HG03342 (cell line): ENCODE data around the gene NHLRC2.
"Not testable (repeated sequence)": the region's sequence is repeated elsewhere in the genome, so short reads cannot be mapped to it uniquely, and the experiment has no call there.

Experiments
- ATAC-seq: cut with Tn5 transposase; IDR thresholded peaks from one replicate; pipeline ENCODE4 v1.9.1; 2021; ENCODE audit warnings: mild to moderate bottlenecking, moderate library complexity; ENCODE audit not compliant: unreplicated experiment

Gene NHLRC2

DNA sequence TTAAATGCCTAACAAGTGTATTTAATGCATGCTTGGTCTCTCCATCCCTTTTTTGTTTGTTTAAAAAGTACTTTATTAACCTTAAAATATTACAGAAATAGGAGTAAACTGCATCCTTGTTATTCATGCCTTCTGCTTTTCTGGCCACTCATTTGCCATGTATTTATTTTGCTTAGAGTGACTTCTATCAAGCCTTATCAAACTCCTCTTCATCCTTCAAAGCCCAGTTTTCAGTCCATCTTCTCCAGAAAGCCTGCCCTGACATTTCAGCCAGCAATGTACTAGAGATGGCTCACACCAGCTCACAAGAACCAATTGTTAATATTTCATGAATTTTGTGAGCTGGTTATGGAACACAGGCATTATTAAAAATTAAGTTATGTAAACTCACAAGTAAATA lies 82.8 kb downstream of the NHLRC2 start:
- no peak for ATAC-seq

DNA sequence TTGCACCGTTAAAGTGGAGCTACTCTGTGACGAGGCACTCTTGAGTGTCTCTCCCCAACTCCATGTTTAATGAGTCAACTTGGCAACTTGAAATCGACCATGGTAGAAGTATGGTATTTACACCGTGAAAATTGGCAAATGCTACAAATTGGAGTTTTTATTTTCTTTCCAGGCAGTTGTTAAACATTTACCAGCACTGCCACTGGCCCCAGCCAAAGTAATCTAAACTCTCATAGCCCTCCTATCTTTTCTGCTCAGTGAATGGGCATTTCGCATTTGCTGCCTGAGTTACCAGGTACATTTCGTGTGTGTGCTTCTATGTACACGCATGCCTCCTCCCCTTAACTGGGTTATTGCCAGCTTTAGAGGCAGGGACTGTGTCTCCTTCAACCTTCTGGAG lies 83.3 kb downstream of the NHLRC2 start:
- no peak for ATAC-seq

DNA sequence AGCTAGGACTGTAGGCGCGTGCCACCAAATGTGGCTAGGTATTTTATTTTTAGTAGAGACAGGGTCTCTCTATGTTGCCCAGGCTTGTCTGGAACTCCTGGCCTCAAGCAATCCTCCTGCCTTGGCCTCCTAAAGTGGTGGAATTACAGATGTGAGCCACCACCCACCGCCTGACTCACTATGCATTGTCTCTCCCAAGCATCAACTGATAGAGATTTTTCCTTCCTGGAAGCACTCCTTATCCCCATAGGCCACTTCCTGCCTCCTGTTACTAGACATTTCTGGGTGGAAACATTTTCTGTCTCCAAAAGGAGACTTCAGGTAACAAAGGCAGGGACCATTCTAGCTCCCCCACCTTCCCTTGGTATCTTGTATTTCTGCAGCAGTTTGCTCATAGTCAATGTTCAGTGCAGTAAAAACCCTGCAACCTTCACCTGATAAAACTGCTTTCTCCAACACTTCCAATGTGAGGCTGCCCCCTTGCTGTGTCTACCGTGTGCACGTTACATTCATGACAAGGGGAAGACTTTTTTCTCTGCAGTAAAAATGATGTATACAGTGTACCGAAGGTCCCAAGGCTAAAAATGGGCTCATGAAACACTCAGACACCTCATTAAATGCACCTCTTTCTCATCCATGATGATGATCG lies 84.9 kb downstream of the NHLRC2 start:
- no peak for ATAC-seq

DNA sequence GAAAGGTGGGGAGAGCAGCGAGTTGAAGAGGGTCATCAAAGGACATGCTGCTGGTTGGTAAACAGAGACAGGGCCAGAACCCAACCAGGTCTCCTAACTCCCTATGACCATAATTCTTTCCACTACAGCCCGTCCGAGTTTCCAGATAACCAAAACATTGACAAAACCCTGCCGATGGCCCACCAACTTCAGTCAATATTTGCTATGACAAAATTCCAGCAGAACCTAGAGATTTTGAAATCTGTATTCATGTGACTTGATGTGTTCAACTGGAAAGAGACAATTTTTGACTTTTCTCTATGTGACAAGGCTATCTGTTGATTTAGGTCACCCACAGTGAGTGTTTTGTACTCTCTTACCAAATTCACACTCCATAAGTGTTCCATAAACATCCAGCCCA lies 86.7 kb downstream of the NHLRC2 start:
- ATAC-seq: no peak

DNA sequence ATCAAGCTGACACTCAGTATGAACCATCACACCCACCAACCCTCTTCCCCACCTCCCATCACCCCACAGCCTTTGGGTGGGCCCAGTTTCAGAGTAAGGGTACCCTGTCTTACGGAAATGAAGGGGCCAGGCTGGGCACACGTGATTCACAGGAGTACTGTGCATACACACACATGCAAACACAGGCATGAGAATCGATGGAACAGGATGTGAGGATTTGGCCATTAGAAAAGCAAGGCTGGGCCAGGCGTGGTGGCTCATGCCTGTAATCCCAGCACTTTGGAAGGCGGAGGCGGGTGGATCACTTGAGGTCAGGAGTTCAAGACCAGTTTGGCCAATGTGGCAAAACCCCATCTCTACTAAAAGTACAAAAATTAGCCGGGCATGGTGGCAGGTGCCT lies 88.7 kb downstream of the NHLRC2 start:
- not testable (repeated sequence) for ATAC-seq

DNA sequence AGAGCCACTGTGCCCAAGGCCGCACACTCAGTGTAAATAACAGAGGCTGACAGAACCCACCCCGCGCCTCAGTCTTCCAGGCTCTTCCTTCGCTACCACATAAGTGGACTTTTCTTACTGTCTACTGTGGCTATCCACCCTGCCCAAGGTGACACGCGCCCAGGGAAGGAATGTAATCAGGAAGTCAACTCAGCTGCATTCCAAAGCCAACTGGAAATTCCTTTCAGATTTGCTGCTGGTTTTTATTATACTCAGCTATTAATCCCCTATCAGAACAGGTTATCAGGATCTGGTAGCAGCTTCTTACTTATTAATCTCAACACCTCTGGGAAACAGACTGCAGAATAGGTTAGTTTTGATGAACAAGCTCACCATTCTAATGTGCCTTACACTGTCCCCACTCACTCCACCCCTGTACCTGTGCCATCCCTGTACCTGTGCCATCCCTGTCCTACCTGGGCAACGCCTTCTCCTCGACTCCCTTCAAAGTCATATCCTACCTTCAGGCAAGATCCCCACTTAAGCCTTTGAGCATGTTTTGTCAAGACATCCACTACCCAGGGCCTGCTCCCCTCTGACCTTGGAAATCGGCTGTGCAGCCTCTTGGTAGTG lies 90.7 kb downstream of the NHLRC2 start:
- no peak for ATAC-seq

DNA sequence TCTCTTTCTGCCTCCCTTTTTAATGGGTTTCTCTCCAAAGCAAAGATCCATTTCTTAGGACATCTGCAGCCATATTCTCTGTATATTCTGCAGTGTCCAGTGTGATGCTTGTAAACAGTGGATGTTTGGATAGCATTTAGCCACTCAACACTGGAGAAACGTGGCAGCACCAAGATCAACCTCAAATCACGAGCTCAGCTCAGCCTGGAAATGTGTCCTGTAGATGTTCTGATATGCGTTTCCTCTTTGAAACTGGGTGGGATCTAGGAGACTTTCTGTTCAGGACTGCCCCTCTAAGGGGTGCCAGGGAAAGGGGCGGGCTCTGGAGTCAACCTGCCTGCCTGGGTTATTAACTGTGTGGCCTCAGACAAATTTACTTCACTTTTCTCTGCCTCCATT lies 91.2 kb downstream of the NHLRC2 start:
- no peak for ATAC-seq

DNA sequence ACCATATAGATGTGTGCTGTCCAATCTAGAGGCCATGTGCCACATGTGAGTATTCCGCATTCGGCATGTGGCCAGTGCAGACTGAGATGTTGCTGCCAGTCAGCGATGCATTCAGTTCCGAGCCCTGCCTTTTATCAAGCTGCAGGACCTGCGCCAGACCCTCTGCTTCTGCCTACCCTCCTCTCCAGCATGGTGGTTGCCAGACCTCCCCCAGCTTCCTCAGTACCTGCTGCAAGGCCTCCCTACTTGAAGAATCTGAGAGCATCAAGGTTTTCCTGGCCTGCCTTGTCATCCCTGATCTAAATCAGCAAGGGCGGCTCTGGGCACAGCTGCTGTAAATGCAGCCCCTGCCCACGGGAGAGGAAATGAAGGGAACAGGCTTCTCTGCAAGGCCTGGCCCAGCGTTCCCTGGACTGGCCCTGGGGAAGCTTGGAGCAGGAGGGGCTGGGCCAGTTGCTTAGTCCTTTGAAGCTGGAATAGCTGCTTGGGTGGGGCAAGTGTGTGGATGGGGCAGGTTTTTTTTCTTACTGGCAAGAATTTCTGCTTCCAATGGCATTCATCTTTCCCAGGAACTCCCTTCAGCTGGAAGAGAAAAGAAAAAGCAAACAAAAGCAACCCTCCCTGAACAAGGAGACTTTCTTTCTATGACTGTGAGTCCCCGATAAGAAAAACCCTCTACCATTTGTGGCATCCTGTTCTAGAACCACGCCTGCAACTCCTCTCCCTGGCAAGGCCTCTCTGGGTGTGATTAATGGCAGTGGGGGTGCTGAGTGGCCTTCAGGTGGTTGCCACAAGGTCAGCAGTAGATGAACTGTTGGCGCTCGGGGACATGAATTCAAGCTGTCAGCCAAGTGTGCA lies 93.0 kb downstream of the NHLRC2 start:
- no peak for ATAC-seq

DNA sequence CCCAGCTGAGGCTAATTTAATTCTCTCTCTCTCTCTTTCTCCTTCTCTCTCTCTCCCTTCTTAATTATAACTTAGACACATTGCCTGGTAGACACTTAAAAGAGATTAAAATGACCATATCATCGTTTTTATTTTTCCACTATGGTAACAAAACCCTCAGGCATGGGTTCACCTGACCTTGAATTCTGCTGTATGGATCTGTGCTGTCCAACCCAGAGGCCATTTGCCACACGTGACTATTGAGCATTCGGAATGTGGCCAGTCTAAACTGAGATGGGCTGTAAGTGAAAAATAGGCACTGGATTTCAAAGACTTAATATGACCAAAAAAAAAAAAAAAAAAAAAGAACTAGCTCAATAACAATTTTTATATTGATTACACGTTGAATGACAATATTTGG lies 93.6 kb downstream of the NHLRC2 start:
- no peak for ATAC-seq

DNA sequence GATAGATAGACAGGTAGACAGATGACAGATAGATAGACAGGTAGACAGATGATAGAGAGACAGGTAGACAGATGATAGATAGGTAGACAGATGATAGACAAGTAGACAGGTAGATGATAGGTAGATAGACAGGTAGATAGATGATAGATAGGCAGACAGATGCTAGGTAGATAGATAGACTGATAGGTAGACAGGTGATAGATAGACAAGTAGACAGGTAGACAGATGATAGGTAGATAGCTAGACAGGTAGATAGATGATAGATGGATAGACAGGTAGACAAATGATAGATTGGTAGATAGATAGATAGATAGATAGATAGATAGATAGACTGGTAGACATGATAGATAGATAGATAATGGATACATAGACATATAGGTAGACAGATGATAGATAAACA lies 95.8 kb downstream of the NHLRC2 start:
- no peak for ATAC-seq

DNA sequence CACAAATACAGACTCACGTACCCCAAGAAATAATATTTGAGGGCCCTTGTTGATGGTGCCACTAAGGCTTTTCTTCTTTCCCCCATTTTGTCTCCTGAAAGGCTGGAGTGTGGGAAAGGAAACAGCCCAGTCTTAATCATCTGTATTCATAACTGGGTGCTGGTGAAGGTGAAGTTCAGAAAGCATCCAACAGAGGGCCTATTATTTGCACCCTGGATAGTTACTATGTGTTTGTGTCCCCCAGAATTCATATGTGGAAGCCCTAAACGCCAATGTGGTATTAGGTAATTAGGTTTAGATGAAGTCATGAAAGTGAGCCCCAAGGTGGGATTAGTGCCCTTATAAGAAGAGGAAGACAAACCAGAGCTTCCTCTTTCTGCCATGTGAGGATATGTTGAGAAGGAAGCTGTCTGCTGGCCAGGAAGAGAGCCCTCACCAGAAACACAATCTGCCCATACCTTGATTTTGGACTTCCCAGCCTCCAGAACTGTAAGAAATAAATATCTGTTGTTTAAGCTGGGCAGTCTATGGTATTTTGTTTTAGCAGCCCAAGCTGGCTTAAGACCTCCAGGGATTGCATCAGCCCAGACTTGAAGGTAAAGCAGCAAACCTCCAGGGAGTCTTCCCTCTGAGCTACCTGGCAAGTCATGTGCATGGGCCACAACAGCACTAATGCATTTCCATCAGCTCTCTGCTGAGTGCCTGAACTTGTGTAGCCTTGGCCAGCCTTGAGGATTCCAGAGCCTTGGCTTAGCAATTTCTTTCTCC lies 99.2 kb downstream of the NHLRC2 start:
- no peak for ATAC-seq

DNA sequence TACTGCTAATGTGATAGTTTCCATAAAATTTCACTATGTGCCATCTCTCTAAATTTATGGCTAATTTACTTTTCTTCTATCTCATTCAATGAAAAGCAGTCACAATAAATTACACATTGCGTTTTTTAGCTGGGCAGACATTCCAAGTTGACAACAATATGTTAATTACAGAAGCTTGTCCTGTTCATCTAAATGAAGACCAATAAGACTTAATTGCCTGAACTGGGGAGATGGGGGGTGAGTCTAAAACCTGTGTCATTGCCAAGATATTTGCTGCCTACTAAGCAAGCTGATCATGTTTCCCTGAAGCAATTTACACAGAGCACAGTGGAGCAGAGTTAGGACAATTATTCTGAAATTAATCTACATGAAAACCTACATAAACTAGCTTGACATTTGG lies 99.9 kb downstream of the NHLRC2 start:
- no peak for ATAC-seq

DNA sequence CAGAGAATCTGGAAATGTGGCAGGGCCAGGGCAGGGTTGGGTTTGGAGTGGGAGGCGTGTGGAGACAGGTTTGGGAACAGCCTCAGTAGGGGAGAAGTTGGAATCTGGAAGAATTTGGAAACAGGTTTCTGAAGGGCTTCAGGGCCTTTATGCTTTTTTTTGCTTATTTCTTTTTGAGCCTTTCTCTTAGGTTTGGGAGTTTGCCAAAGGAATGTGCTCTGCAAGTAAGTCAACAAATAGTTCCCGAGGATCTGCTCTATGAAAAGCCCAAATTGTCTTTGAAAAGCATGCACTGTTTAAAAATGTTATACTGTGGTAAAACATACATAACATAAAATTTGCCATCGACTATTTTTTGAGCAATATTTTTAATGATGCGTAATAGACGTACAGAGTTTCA lies 102.6 kb downstream of the NHLRC2 start:
- ATAC-seq: no peak

DNA sequence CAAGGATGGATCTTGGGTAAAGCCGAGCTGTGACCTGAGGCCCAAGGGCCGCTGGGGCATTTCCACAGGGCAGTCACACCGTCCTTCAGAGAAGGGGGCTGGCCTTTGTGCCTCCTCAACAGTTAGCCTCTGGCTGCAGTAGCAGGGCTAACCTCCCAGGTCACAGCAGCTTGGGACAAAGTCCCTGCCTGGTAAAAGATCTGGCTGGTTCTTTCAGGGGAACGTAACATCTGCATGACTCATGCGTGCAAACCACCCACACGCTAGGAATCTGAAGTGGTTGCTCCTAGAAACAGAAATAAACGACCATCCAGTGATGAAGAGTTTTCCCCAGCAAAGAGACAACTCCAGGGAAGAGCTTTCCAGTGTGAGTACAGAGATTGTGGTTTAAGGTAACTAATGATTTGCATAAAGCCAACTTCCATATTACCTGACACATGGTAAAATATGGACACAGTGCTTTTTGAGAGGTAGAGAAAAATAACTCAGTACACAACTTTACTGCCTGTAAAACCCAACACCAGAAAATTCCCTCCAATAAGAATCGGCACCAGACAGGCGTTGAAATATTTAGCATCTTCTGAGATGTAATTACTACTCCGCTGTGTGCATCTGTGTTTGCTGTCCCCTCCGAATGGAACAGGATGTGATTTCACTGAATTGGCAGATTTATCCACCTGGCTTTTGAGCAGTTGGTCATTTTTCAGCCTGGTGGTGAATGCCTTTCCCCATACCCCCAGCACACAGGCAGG lies 104.3 kb downstream of the NHLRC2 start:
- peak; percentile 26 for ATAC-seq

DNA sequence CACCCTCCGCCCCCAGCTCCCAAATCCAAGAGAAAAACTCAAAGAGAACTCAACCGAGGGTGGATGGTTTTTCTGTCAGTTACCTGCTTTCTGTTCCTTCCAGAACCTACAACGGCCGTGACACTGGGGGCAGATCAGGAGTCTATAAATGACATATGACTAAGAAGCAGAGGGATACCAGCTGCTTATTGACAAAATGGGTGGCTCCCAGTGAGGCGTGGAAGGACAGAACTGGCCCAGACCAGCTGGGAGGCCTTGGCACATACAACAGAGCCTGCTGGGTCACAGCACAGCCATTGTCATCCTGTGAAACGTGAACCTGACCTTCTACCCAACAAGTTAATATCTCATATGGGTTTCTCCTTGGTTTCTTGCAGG lies 104.9 kb downstream of the NHLRC2 start:
- peak; percentile 66 for ATAC-seq

DNA sequence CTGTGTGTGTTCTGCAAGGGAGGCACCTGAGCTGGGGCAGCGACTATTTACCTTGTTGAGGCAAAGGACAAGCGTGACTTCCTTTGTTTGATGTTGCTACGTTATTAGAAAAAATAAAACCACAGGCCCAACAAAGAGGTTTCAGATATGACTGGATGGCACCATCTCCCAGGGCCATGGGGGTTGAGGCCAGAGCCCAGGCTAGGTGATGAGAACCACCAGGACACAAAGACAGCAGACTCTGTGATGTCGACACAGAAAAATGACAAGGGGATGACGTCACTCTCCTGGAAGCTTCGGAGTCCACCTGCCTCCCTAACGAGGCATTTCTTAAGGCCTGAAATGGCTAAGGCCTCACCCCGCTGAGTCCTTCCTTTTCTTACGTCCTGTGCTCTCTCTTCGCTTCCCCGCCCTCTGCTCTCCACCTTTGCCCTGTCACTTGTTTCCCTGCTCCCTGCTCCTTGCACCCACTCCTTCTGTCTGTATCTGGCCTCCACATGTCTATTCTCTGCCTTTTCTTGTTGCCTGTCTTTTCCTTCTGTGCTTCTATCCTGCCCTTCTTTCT lies 106.2 kb downstream of the NHLRC2 start:
- no peak for ATAC-seq

DNA sequence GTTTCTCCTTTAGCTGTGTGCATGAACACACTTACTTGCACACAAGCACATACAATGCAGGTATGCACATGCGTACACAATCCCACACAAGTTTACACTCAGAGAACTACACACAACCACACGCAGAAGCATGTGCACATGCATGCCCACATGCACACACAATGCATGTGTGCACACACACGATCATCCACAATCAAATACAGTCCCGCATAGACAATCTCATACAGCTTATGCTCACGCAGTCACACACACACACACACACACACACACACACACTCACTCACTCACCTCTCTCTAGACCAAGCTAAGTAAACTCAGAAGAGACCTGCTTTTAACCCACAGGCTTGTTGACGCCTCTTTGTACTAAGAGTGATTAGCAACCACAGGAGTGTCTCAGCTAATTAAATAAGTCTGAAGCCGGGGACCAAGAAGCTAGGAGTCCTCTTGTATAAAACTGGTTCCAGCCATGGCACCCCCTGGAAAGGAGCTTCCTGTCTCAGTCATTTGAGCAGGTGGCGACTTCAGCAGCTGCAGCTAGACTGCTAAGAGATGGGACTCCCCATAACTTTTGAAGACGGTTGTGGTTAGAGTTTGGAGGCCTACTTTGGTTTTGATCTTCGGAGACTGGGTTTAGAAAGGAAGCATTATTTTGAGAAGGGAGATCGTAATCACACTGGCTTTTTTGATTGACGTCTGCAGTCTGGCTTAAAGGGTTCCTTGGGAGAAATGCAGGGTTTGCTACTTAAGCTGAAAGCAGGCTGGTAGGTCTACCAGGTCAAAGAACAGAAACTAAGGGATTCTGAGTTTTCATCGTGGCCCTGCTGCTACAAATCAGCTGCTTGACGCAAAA lies 106.9 kb downstream of the NHLRC2 start:
- ATAC-seq: peak; percentile 56

DNA sequence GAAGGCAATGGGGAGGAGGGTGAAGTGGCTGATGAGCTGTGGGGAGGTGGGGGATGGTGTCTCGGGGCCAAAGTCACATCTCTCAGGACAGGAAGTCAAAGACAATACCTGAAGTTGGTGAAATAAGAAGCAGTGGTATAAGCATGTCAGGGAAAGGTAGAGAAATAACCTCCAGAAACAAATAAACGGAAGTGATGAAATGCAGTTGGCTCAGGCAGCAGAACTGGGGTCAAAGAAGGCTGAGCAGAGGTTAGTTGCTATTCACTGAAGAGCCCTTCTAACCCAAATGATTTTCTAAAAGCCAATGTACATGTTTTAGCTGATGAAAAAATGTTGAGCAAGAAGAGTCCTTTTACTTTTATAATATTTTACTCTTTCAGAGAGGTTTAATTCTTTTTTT lies 110.6 kb downstream of the NHLRC2 start:
- no peak for ATAC-seq

DNA sequence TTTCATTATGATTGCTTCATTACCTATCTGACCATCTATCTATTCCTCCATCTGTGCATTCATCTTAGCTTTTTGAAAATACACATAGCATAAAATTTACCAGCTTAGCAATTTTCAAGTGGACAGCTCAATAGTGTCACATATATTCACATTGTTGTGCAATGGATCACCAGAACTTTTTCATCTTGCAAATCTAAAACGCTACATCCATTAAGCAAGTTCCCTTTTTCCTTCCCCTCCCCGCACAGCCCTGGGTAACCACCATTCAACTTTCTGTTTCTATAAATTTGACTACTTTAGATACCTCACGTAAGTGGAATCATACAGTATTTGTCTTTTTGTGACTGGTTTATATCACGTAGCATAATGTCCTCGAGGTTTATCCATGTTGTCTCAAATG lies 111.2 kb downstream of the NHLRC2 start:
- no peak for ATAC-seq
